Measurements from ENCODE around the gene CHMP4B. TPM values are rescaled to one million over a fixed set of nuclear protein-coding genes. Genes with fewer than 3 reads are reported as not detected.

Gene CHMP4B
- total and polyA plus RNA-seq, 4 donors: 2.7 to 37.2 (median 17.2) TPM

GRCh38 chr20:33843050-33843449, 31.9 kb downstream of the CHMP4B start:
- Histone ChIP-seq H3K9me3 (ENCODE audit: control insufficient read depth in 4 of 4, low read length in 3 of 4) (no peaks in the 10 kb centered on the region), H3K36me3 (ENCODE audit: control insufficient read depth in 4 of 4, insufficient read depth in 3 of 4, low read depth in 1 of 4, low read length in 3 of 4) (no peaks in the 10 kb centered on the region), H3K27me3 (ENCODE audit: control insufficient read depth in 4 of 4, insufficient read depth in 4 of 4, low read length in 3 of 4) (no peaks in the 10 kb centered on the region), H3K4me3 (ENCODE audit: low read depth in 1 of 3, low read length in 3 of 3) (no peak overlapping the region), H3K9ac (ENCODE audit: low read depth in 1 of 2, low read length in 2 of 2) (no peak overlapping the region), H3K27ac (ENCODE audit: low read depth in 1 of 2, low read length in 2 of 2) (no peak overlapping the region), H3K4me1 (ENCODE audit: control insufficient read depth in 4 of 4, insufficient read depth in 4 of 4, low read length in 3 of 4) (peaks cover 23 to 65% (median 50%) of the 10 kb centered on the region in 4 donors)
- WGBS: 47% methylated on average over 1 of the region's 1 CpG
- TF ChIP-seq EGR1 (IDR thresholded peaks at IDR 0.05; ENCODE audit: low read depth in 2 of 2) (no peak), GABPA (IDR thresholded peaks at IDR 0.05 in 1 of 2, conservative IDR thresholded peaks at IDR 0.05 in 1 of 2) (no peak), ZBTB33 (IDR thresholded peaks at IDR 0.05) (no peak), TAF1 (conservative IDR thresholded peaks at IDR 0.05) (no peak), RXRA (IDR thresholded peaks at IDR 0.05) (no peak), YY1 (IDR thresholded peaks at IDR 0.05) (no peak), FOXA1 (IDR thresholded peaks at IDR 0.05) (no peak), HNF4G (IDR thresholded peaks at IDR 0.05) (no peak), REST (IDR thresholded peaks at IDR 0.05) (no peak), ATF3 (IDR thresholded peaks at IDR 0.05) (no peak), RAD21 (IDR thresholded peaks at IDR 0.05) (no peak), FOXA2 (IDR thresholded peaks at IDR 0.05) (no peak), JUND (IDR thresholded peaks at IDR 0.05) (no peak), SP1 (IDR thresholded peaks at IDR 0.05) (no peak), HNF4A (conservative IDR thresholded peaks at IDR 0.05) (no peak), MAX (IDR thresholded peaks at IDR 0.05) (no peak), NR2F2 (IDR thresholded peaks at IDR 0.05) (no peak), CTCF (IDR thresholded peaks at IDR 0.05; ENCODE audit: low read depth, low read length, missing input control) (no peak)
- DNase-seq (ENCODE audit: low spot score): no peak

Data from liver (tissue), 9 donors.